Endothelial cell of umbilical vein (primary cell): ENCODE data around the gene ABHD11. TPM values are rescaled to one million over a fixed set of nuclear protein-coding genes. Genes with fewer than 3 reads are reported as not detected.

ENCODE experiments used
- BruUV-seq: library from RNA; stranded (reverse); fragments of 400-500 nt; replicated peaks from 2 replicates; lab custom pipeline; 2021; lab: Mats Ljungman, UMichigan
- CTCF ChIA-PET: fragments of 300-600, 350-600 bp; sonication (Branson Sonifier 250); formaldehyde crosslinking; loops from one replicate; lab custom pipeline; 2021; ENCODE audit warnings: antibody characterized with exemption, inconsistent platforms; lab: Charles Lee
- POLR2A ChIA-PET: fragments of 300-600, 350-600 bp; sonication (Branson Sonifier 250); formaldehyde crosslinking; loops from one replicate; lab custom pipeline; 2021; ENCODE audit warnings: antibody characterized with exemption, inconsistent platforms; lab: Charles Lee
- DNase-seq: peaks from one replicate; pipeline ENCODE4 v3.0.0-alpha.2; 2011; ENCODE audit warnings: low read depth, low spot score
- FAIRE-seq: peaks from 2 replicates; lab custom pipeline; 2011; peaks lifted over from hg19 to GRCh38; lab: Jason Lieb, UNC
- H2AFZ ChIP-seq: 2 replicates; pipeline ENCODE4 v1.6.0; 2012; ENCODE audit warnings: low read depth, low read length, control low read depth, inconsistent platforms
- H3K27ac ChIP-seq: 2 replicates; pipeline ENCODE4 v1.5.1; 2011; ENCODE audit warnings: low read depth, mild to moderate bottlenecking, control low read depth, low read length, moderate library complexity; ENCODE audit not compliant: insufficient read depth
- H3K27me3 ChIP-seq, 2 experiments: 2 replicates each; pipeline versions ENCODE4 v1.6.0 to v1.6.1; 2011; ENCODE audit warnings: low read length in 2 of 2, mixed read lengths in 1 of 2; ENCODE audit not compliant: control insufficient read depth in 2 of 2, insufficient read depth in 2 of 2
- H3K36me3 ChIP-seq, 2 experiments: 2 replicates in 1 of 2; 3 replicates in 1 of 2; pipeline ENCODE4 v1.5.1; 2011; ENCODE audit warnings: low read length in 2 of 2, mild to moderate bottlenecking in 1 of 2, moderate library complexity in 1 of 2; ENCODE audit not compliant: control insufficient read depth in 2 of 2, insufficient read depth in 2 of 2; ENCODE audit errors: extremely low read depth in 1 of 2
- H3K4me1 ChIP-seq: 3 replicates; pipeline ENCODE4 v1.5.1; 2011; ENCODE audit warnings: mild to moderate bottlenecking, low read length; ENCODE audit not compliant: control insufficient read depth, insufficient read depth; ENCODE audit errors: extremely low read depth
- H3K4me2 ChIP-seq: 2 replicates; pipeline ENCODE4 v1.6.1; 2011; ENCODE audit warnings: low read length, control low read depth, mixed read lengths; ENCODE audit not compliant: insufficient read depth
- H3K4me3 ChIP-seq, 3 experiments: fragments of 200-600 bp in 1 of 3; sonication (generic), shearing (Covaris generic) in 1 of 3; replicated peaks in 1 of 3; 2 replicates each; pipeline ENCODE4 v1.5.1; 2011 to 2016; ENCODE audit warnings: control low read depth in 3 of 3, low read length in 3 of 3, mild to moderate bottlenecking in 2 of 3, inconsistent platforms in 1 of 3, low read depth in 1 of 3, moderate library complexity in 1 of 3; ENCODE audit not compliant: insufficient read depth in 1 of 3
- H3K79me2 ChIP-seq: 2 replicates; pipeline ENCODE4 v1.6.0; 2012; ENCODE audit warnings: low read length, inconsistent platforms; ENCODE audit not compliant: control insufficient read depth, insufficient read depth
- H3K9ac ChIP-seq: replicated peaks from 2 replicates; pipeline ENCODE3; 2011; ENCODE audit warnings: low read length, control low read depth; ENCODE audit not compliant: insufficient read depth; ENCODE audit errors: extremely low read depth
- H3K9me1 ChIP-seq: replicated peaks from 3 replicates; pipeline ENCODE4 v1.6.0; 2011; ENCODE audit warnings: mild to moderate bottlenecking, low read length; ENCODE audit not compliant: control insufficient read depth, insufficient read depth; ENCODE audit errors: extremely low read depth
- H3K9me3 ChIP-seq: replicated peaks from 2 replicates; pipeline ENCODE4 v1.5.1; 2012; ENCODE audit warnings: low read length, inconsistent platforms; ENCODE audit not compliant: control insufficient read depth, insufficient read depth
- H4K20me1 ChIP-seq: replicated peaks from 2 replicates; pipeline ENCODE3; 2011; ENCODE audit warnings: mild to moderate bottlenecking, low read length; ENCODE audit not compliant: control insufficient read depth, insufficient read depth; ENCODE audit errors: extremely low read depth
- CTCF ChIP-seq, 2 donors: IDR thresholded peaks; 1 replicate in 1 of 2; 2 replicates in 1 of 2; pipeline ENCODE4 v1.5.1; 2011; ENCODE audit warnings: low read length in 2 of 2, mild to moderate bottlenecking in 2 of 2, moderate library complexity in 2 of 2, control low read depth in 1 of 2, inconsistent platforms in 1 of 2, low read depth in 1 of 2; ENCODE audit not compliant: insufficient read depth in 1 of 2; ENCODE audit errors: extremely low read depth in 1 of 2
- EZH2 ChIP-seq: IDR thresholded peaks from 2 replicates; pipeline ENCODE4 v1.6.1; 2012; ENCODE audit warnings: borderline replicate concordance, low read depth, mild to moderate bottlenecking, moderate library complexity, low read length, inconsistent platforms; ENCODE audit not compliant: severe bottlenecking
- FOS ChIP-seq: IDR thresholded peaks from 2 replicates; pipeline ENCODE4 v1.6.1; 2011; ENCODE audit warnings: mild to moderate bottlenecking, low read length, moderate library complexity, borderline replicate concordance; ENCODE audit not compliant: insufficient read depth
- GATA2 ChIP-seq: IDR thresholded peaks from 2 replicates; pipeline ENCODE4 v1.7.0; 2011; ENCODE audit warnings: low read depth, mild to moderate bottlenecking, moderate library complexity, mixed read lengths, low read length; ENCODE audit not compliant: insufficient read length, insufficient read depth
- JUN ChIP-seq: IDR thresholded peaks from 2 replicates; pipeline ENCODE4 v1.6.1; 2011; ENCODE audit warnings: borderline replicate concordance, low read depth; ENCODE audit not compliant: insufficient read length, insufficient read depth
- MAX ChIP-seq: IDR thresholded peaks from 2 replicates; pipeline ENCODE4 v1.6.1; 2011; ENCODE audit not compliant: insufficient read depth, insufficient read length
- MYC ChIP-seq: IDR thresholded peaks from one replicate; pipeline ENCODE4 v1.6.1; 2011; ENCODE audit warnings: mild to moderate bottlenecking, low read depth, low read length
- POLR2A ChIP-seq: IDR thresholded peaks from 2 replicates; pipeline ENCODE4 v1.6.1; 2012; ENCODE audit warnings: low read depth, mild to moderate bottlenecking, control low read depth, low read length
- POLR2AphosphoS5 ChIP-seq: IDR thresholded peaks from 2 replicates; pipeline ENCODE4 v1.6.1; 2012; ENCODE audit warnings: low read depth, mild to moderate bottlenecking, control low read depth, low read length, moderate library complexity; ENCODE audit not compliant: insufficient read depth
- dilution Hi-C: fragments of 300-500 bp; cut with MboI; formaldehyde crosslinking; loops from one replicate; pipeline ENCODE4 v1.15.0; 2019; ENCODE audit warnings: low sequenced_read_pairs; ENCODE audit not compliant: extremely low pct_ligation_motif_present
- intact Hi-C: fragments of 100-400 bp; cut with micrococcal nuclease; formaldehyde crosslinking; loops from one replicate; pipeline ENCODE4 v1.10.0; 2022
- polyA plus RNA-seq, 4 experiments: library from polyadenylated mRNA; depleted of rRNA in 3 of 4; stranded (reverse) in 3 of 4; unstranded in 1 of 4; fragments of >200 nt; gene quantifications; 2 replicates each; pipeline versions ENCODE4 v1.2.1 to v1.2.3, GENCODE V29; 2011 to 2012; ENCODE audit warnings: missing spikeins in 1 of 4
- total RNA-seq: library from RNA; stranded (reverse); gene quantifications from 2 replicates; pipeline ENCODE4 v1.2.3, GENCODE V29; 2021

ABHD11 gene
- total and polyA plus RNA-seq, 2 donors (not counting 3 experiments of a cell fraction or from before 2014, with no cell fraction given) = 13.3 to 18.4 TPM

GRCh38 chr7:73702226-73702625 is 36.4 kb downstream of the ABHD11 start:
- BruUV-seq = no TSS peak
- ChIA-PET POLR2A (interaction anchor here (0.7 kb wide), 1 partner anchor 145 kb away, joined by 5 read pairs; no protein-coding TSS in a partner anchor), CTCF (interaction anchor here (1.2 to 3.2 kb wide), 6 partner anchors 10 to 95 kb away, joined by 5 to 26 read pairs (median 10); no protein-coding TSS in a partner anchor)
- Histone ChIP-seq H4K20me1 (no peaks in the 10 kb centered on the region), H3K27me3 (no peaks in the 10 kb centered on the region), H3K36me3 (peaks cover 7 to 25% of the 10 kb centered on the region in 2 experiments), H3K4me1 (peaks cover 6% of the 10 kb centered on the region), H3K9me1 (no peaks in the 10 kb centered on the region), H2AFZ (no peak overlapping the region), H3K4me2 (no peak overlapping the region), H3K4me3 (no peak overlapping the region), H3K9me3 (no peaks in the 10 kb centered on the region), H3K27ac (no peak overlapping the region), H3K9ac (no peak overlapping the region), H3K79me2 (no peaks in the 10 kb centered on the region)
- TF ChIP-seq POLR2A = no peak
- no peak for TF ChIP-seq JUN
- TF ChIP-seq POLR2AphosphoS5 = no peak
- no peak for TF ChIP-seq GATA2
- TF ChIP-seq MAX = no peak
- TF ChIP-seq CTCF (IDR thresholded peaks at IDR 0.05; ENCODE audit: extremely low read depth in 1 of 2, insufficient read depth in 1 of 2, low read depth in 1 of 2, low read length in 2 of 2) = no peak
- no peak for TF ChIP-seq FOS
- no peak for TF ChIP-seq MYC
- TF ChIP-seq EZH2 = no peak
- dilution Hi-C loops = no loop called here
- DNase-seq (no peak), FAIRE-seq (no peak)
- intact Hi-C loops = no loop called here
